K562 (cell line): Measurements from ENCODE around the gene SLC12A9. TPM values are rescaled to one million over a fixed set of nuclear protein-coding genes. Genes with fewer than 3 reads are reported as not detected.

Source experiments
- BHLHE40 ChIP-seq: IDR thresholded peaks from 2 replicates; pipeline ENCODE4 v1.6.1; 2011; ENCODE audit warnings: low read length, improper control_type of control experiment
- BRD4 ChIP-seq: fragments of 200-600 bp; sonication (generic); IDR thresholded peaks from 2 replicates; pipeline ENCODE4 v1.6.1; 2017; ENCODE audit warnings: inconsistent platforms
- FOXA3 ChIP-seq, 2 experiments: fragments of 450-650 bp in 1 of 2; sonication (generic) in 1 of 2; formaldehyde crosslinking; IDR thresholded peaks in 1 of 2; conservative IDR thresholded peaks in 1 of 2; 2 replicates each; pipeline versions ENCODE4 v1.4.0 to v1.8.0; 2020 to 2022; ENCODE audit warnings: mild to moderate bottlenecking in 2 of 2, missing genetic modification reagents in 1 of 2
- NCOR1 ChIP-seq: fragments of 450-650 bp; IDR thresholded peaks from 2 replicates; pipeline ENCODE4 v1.6.1; 2016; ENCODE audit warnings: mild to moderate bottlenecking, moderate library complexity
- NEUROD1 ChIP-seq: fragments of 150-350 bp; IDR thresholded peaks from 2 replicates; pipeline ENCODE4 v1.6.1; 2014; ENCODE audit warnings: borderline replicate concordance, low read length, low read depth; ENCODE audit not compliant: partially characterized antibody
- TAF1 ChIP-seq: IDR thresholded peaks from 2 replicates; pipeline ENCODE4 v1.6.1; 2011; ENCODE audit warnings: mild to moderate bottlenecking, low read length, moderate library complexity; ENCODE audit not compliant: insufficient read depth, control insufficient read depth, severe bottlenecking; ENCODE audit errors: extremely low read depth
- polyA plus RNA-seq, 8 experiments: library from polyadenylated mRNA; depleted of rRNA in 4 of 8; stranded (reverse) in 5 of 8; unstranded in 3 of 8; fragments of >200 nt; fragmentation: Nextera tagmentation in 2 of 8; fragmentation: Illumina TruSeq in 1 of 8; extraction: Ambion mirVana in 2 of 8; extraction: Trizol in 1 of 8; gene quantifications; 2 replicates each; pipeline versions ENCODE4 v1.2.1 to v1.2.3, GENCODE V29; 2011 to 2014; ENCODE audit warnings: inconsistent platforms in 1 of 8, missing spikeins in 1 of 8
- total RNA-seq, 7 experiments: library from RNA; depleted of rRNA in 6 of 7; stranded (reverse); fragments of >200 nt in 6 of 7; fragmentation: Illumina TruSeq in 2 of 7; extraction: Trizol in 2 of 7; gene quantifications; 2 replicates each; pipeline versions ENCODE4 v1.2.1 to v1.2.3, GENCODE V29; 2011 to 2021; ENCODE audit warnings: low replicate concordance in 1 of 7
- TF ChIP-seq, protein P1 (sequence below): sonication (generic); formaldehyde crosslinking; IDR thresholded peaks from 2 replicates; pipeline ENCODE4 v1.8.0; 2023; ENCODE audit warnings: mild to moderate bottlenecking, missing genetic modification reagents
- TF ChIP-seq, protein P2 (sequence below): fragments of 450-650 bp; IDR thresholded peaks from 2 replicates; pipeline ENCODE4 v1.6.1; 2016; ENCODE audit warnings: low read depth, mild to moderate bottlenecking, moderate library complexity
- TF ChIP-seq, protein P3 (sequence below): IDR thresholded peaks from 2 replicates; pipeline ENCODE4 v1.6.1; 2014; ENCODE audit warnings: antibody characterized with exemption
- TF ChIP-seq, protein P4 (sequence below): fragments of 450-650 bp; IDR thresholded peaks from 2 replicates; pipeline ENCODE4 v1.6.1; 2017; ENCODE audit warnings: antibody characterized with exemption, mild to moderate bottlenecking
- TF ChIP-seq, protein P5 (sequence below): fragments of 450-650 bp; IDR thresholded peaks from 2 replicates; pipeline ENCODE4 v1.6.1; 2017; ENCODE audit warnings: mild to moderate bottlenecking, moderate library complexity
- TF ChIP-seq, protein P6 (sequence below): fragments of 250-450 bp; sonication (Bioruptor Pico); IDR thresholded peaks from 2 replicates; pipeline ENCODE4 v1.4.0; 2020

The SLC12A9 gene
- total and polyA plus RNA-seq, 9 of the 15 experiments (the other 6 are each of a cell fraction or from before 2014, with no cell fraction given), result 0.06 to 20.2 (median 10.7) TPM

DNA sequence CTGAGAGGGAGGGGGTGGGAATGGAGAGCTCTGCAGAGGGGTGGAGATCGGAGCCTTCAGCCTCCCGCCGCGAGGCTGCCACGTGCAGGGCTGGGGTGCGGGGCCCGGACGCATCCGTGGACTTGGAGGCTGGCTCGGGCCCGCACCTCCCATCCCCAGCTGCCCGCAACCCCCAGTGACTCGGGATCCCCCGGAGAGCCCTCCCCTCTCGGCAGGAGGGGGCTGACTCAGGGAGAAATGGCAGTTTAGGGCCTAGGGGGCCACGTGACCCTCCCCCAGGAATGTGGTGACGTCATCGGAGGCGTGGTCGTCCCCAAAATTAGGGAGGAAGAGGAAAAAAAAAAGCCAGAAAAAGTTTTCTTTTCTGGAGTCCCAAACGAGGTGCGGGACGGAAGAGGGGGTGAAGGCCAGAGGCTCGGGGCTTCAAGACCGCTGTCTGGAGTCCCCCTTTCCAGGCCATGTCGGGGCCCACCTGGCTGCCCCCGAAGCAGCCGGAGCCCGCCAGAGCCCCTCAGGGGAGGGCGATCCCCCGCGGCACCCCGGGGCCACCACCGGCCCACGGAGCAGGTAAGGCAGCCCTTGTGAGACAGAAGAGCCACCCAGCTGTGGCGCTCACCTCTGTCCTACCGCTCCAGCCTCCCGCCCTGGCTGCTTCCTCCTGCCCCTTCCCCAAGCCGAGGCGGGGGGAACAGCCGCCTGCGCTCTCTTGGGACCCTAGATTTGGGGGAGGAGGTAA lies 14.7 kb downstream of the SLC12A9 start, which contains the start of gene TRIP6 (continued):
- TF ChIP-seq, protein P1, sequence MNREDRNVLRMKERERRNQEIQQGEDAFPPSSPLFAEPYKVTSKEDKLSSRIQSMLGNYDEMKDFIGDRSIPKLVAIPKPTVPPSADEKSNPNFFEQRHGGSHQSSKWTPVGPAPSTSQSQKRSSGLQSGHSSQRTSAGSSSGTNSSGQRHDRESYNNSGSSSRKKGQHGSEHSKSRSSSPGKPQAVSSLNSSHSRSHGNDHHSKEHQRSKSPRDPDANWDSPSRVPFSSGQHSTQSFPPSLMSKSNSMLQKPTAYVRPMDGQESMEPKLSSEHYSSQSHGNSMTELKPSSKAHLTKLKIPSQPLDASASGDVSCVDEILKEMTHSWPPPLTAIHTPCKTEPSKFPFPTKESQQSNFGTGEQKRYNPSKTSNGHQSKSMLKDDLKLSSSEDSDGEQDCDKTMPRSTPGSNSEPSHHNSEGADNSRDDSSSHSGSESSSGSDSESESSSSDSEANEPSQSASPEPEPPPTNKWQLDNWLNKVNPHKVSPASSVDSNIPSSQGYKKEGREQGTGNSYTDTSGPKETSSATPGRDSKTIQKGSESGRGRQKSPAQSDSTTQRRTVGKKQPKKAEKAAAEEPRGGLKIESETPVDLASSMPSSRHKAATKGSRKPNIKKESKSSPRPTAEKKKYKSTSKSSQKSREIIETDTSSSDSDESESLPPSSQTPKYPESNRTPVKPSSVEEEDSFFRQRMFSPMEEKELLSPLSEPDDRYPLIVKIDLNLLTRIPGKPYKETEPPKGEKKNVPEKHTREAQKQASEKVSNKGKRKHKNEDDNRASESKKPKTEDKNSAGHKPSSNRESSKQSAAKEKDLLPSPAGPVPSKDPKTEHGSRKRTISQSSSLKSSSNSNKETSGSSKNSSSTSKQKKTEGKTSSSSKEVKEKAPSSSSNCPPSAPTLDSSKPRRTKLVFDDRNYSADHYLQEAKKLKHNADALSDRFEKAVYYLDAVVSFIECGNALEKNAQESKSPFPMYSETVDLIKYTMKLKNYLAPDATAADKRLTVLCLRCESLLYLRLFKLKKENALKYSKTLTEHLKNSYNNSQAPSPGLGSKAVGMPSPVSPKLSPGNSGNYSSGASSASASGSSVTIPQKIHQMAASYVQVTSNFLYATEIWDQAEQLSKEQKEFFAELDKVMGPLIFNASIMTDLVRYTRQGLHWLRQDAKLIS (CRISPR knock-in tag), result peak; percentile 70; the same call in 1 of the 2 replicates
- peak; percentile 68 for TF ChIP-seq TAF1
- 0 out of 2 replicates have a peak, but pooled peaks have one; percentile 17 for TF ChIP-seq NCOR1
- no peak for TF ChIP-seq FOXA3 (CRISPR knock-in tag; conservative IDR thresholded peaks at IDR 0.05 in 1 of 2, IDR thresholded peaks at IDR 0.05 in 1 of 2)
- TF ChIP-seq, protein P2, sequence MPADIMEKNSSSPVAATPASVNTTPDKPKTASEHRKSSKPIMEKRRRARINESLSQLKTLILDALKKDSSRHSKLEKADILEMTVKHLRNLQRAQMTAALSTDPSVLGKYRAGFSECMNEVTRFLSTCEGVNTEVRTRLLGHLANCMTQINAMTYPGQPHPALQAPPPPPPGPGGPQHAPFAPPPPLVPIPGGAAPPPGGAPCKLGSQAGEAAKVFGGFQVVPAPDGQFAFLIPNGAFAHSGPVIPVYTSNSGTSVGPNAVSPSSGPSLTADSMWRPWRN, result peak; percentile 78; the same call in 1 of the 2 replicates
- TF ChIP-seq, protein P3, sequence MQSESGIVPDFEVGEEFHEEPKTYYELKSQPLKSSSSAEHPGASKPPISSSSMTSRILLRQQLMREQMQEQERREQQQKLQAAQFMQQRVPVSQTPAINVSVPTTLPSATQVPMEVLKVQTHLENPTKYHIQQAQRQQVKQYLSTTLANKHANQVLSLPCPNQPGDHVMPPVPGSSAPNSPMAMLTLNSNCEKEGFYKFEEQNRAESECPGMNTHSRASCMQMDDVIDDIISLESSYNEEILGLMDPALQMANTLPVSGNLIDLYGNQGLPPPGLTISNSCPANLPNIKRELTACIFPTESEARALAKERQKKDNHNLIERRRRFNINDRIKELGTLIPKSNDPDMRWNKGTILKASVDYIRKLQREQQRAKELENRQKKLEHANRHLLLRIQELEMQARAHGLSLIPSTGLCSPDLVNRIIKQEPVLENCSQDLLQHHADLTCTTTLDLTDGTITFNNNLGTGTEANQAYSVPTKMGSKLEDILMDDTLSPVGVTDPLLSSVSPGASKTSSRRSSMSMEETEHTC, result peak; percentile 97
- TF ChIP-seq, protein P4, sequence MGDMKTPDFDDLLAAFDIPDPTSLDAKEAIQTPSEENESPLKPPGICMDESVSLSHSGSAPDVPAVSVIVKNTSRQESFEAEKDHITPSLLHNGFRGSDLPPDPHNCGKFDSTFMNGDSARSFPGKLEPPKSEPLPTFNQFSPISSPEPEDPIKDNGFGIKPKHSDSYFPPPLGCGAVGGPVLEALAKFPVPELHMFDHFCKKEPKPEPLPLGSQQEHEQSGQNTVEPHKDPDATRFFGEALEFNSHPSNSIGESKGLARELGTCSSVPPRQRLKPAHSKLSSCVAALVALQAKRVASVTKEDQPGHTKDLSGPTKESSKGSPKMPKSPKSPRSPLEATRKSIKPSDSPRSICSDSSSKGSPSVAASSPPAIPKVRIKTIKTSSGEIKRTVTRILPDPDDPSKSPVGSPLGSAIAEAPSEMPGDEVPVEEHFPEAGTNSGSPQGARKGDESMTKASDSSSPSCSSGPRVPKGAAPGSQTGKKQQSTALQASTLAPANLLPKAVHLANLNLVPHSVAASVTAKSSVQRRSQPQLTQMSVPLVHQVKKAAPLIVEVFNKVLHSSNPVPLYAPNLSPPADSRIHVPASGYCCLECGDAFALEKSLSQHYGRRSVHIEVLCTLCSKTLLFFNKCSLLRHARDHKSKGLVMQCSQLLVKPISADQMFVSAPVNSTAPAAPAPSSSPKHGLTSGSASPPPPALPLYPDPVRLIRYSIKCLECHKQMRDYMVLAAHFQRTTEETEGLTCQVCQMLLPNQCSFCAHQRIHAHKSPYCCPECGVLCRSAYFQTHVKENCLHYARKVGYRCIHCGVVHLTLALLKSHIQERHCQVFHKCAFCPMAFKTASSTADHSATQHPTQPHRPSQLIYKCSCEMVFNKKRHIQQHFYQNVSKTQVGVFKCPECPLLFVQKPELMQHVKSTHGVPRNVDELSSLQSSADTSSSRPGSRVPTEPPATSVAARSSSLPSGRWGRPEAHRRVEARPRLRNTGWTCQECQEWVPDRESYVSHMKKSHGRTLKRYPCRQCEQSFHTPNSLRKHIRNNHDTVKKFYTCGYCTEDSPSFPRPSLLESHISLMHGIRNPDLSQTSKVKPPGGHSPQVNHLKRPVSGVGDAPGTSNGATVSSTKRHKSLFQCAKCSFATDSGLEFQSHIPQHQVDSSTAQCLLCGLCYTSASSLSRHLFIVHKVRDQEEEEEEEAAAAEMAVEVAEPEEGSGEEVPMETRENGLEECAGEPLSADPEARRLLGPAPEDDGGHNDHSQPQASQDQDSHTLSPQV, result peak; percentile 93
- TF ChIP-seq BHLHE40, result peak; percentile 88; the same call in 1 of the 2 replicates
- peak; percentile 82 for TF ChIP-seq BRD4
- peak; percentile 74 for TF ChIP-seq NEUROD1
- TF ChIP-seq, protein P5, sequence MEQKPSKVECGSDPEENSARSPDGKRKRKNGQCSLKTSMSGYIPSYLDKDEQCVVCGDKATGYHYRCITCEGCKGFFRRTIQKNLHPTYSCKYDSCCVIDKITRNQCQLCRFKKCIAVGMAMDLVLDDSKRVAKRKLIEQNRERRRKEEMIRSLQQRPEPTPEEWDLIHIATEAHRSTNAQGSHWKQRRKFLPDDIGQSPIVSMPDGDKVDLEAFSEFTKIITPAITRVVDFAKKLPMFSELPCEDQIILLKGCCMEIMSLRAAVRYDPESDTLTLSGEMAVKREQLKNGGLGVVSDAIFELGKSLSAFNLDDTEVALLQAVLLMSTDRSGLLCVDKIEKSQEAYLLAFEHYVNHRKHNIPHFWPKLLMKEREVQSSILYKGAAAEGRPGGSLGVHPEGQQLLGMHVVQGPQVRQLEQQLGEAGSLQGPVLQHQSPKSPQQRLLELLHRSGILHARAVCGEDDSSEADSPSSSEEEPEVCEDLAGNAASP, result no peak
- TF ChIP-seq, protein P6, sequence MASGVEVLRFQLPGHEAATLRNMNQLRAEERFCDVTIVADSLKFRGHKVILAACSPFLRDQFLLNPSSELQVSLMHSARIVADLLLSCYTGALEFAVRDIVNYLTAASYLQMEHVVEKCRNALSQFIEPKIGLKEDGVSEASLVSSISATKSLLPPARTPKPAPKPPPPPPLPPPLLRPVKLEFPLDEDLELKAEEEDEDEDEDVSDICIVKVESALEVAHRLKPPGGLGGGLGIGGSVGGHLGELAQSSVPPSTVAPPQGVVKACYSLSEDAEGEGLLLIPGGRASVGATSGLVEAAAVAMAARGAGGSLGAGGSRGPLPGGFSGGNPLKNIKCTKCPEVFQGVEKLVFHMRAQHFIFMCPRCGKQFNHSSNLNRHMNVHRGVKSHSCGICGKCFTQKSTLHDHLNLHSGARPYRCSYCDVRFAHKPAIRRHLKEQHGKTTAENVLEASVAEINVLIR, result peak; percentile 77
